Measurements from ENCODE around the gene CD300LG.

CD300LG gene

DNA sequence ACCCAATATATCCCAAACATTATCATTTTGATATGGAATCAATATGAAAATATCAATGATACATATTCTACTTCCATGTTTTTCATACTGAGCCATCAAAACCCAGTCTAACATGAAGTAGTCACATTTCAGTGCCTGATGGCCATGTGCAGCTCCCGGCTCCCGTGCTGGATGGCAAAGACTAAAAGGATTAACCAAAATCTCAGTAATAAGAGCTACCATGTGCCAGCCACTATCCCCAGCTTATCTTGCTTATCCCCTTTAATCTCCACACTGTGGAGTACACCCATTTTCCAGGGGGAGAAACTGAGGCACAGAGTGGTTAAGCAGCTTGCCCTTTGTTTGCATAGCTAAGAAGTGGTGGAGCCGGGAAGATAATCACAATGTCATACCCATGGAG is 9.2 kb downstream of the CD300LG start:
- Histone ChIP-seq H2AFZ (ENCODE audit: low read length) (no peak overlapping the region), H4K8ac (ENCODE audit: low read depth, low read length) (no peak overlapping the region), H3K27ac (replicated peaks; ENCODE audit: low read length) (no peak overlapping the region), H3K4me2 (ENCODE audit: insufficient read depth, low read length, poor library complexity, severe bottlenecking) (no peak overlapping the region), H3K18ac (ENCODE audit: low read length) (no peak overlapping the region), H2BK15ac (ENCODE audit: low read length) (no peak overlapping the region), H3K4me1 (ENCODE audit: control insufficient read depth in 2 of 2, insufficient read depth in 1 of 2, low read depth in 1 of 2, low read length in 2 of 2) (peaks cover 4 to 9% of the 10 kb centered on the region in 2 donors), H3K9me3 (replicated peaks in 1 of 2; ENCODE audit: control insufficient read depth in 2 of 2, insufficient read depth in 1 of 2, low read depth in 1 of 2, low read length in 2 of 2) (no peaks in the 10 kb centered on the region), H2BK12ac (ENCODE audit: low read length) (no peak overlapping the region), H3K9ac (ENCODE audit: low read depth, low read length, poor library complexity) (no peak overlapping the region), H3K4me3 (ENCODE audit: low read length in 2 of 2) (no peak overlapping the region), H3K23ac (ENCODE audit: low read depth, low read length, poor library complexity) (no peak overlapping the region), H2BK5ac (ENCODE audit: low read length) (no peak overlapping the region), H2AK5ac (ENCODE audit: low read depth, low read length) (no peak overlapping the region), H3K27me3 (ENCODE audit: control insufficient read depth in 3 of 3, insufficient read depth in 3 of 3, low read depth in 1 of 3, low read length in 3 of 3) (peaks cover 0 to 58% (median 0%) of the 10 kb centered on the region in 3 experiments), H3K14ac (ENCODE audit: low read length) (no peak overlapping the region), H3K36me3 (replicated peaks in 1 of 2; ENCODE audit: control insufficient read depth in 2 of 2, insufficient read depth in 2 of 2, low read length in 2 of 2) (no peaks in the 10 kb centered on the region), H2BK120ac (ENCODE audit: low read depth, low read length) (no peak overlapping the region), H3K4ac (ENCODE audit: low read length) (no peak overlapping the region), H3K79me1 (ENCODE audit: low read depth, low read length) (no peaks in the 10 kb centered on the region), H4K91ac (ENCODE audit: low read depth, low read length, poor library complexity) (no peak overlapping the region)
- no peak for DNase-seq (ENCODE audit: low spot score)
- WGBS, 2 donors (ENCODE audit: extremely low coverage in 2 of 2, insufficient read length in 2 of 2, insufficient replicate concordance in 1 of 2) = no CpG with 5 or more reads among the region's 3 CpGs

DNA sequence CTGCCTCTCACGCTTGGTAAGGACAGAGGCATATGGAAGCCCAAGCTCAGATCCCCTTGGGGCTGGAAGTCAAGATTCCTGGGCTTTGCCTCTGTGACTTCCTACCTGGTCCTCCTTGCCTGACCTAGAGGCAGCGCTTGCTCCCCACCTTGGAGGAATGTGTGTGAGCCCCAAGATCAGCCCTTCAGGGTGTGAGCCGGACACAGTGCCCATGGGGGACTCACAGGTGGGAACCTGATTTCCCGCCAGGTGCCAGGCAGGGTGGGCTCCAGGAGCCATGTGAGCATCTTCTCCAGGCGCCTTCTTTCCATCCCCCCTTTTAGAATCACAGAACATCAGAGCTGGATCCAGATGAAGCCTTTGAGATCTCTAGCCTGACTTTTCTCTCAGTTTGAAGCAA is 10.2 kb downstream of the CD300LG start:
- Histone ChIP-seq H2BK120ac (ENCODE audit: low read depth, low read length) (no peak overlapping the region), H3K18ac (ENCODE audit: low read length) (no peak overlapping the region), H3K79me1 (ENCODE audit: low read depth, low read length) (no peaks in the 10 kb centered on the region), H4K91ac (ENCODE audit: low read depth, low read length, poor library complexity) (no peak overlapping the region), H2BK15ac (ENCODE audit: low read length) (no peak overlapping the region), H4K8ac (ENCODE audit: low read depth, low read length) (no peak overlapping the region), H3K4me1 (ENCODE audit: control insufficient read depth in 2 of 2, insufficient read depth in 1 of 2, low read depth in 1 of 2, low read length in 2 of 2) (peaks cover 4 to 9% of the 10 kb centered on the region in 2 donors), H2AK5ac (ENCODE audit: low read depth, low read length) (peak overlapping the region; percentile 66), H3K9me3 (replicated peaks in 1 of 2; ENCODE audit: control insufficient read depth in 2 of 2, insufficient read depth in 1 of 2, low read depth in 1 of 2, low read length in 2 of 2) (no peaks in the 10 kb centered on the region), H3K4me3 (ENCODE audit: low read length in 2 of 2) (no peak overlapping the region), H3K23ac (ENCODE audit: low read depth, low read length, poor library complexity) (no peak overlapping the region), H3K36me3 (replicated peaks in 1 of 2; ENCODE audit: control insufficient read depth in 2 of 2, insufficient read depth in 2 of 2, low read length in 2 of 2) (no peaks in the 10 kb centered on the region), H3K9ac (ENCODE audit: low read depth, low read length, poor library complexity) (no peak overlapping the region), H3K4ac (ENCODE audit: low read length) (no peak overlapping the region), H3K4me2 (ENCODE audit: insufficient read depth, low read length, poor library complexity, severe bottlenecking) (no peak overlapping the region), H2AFZ (ENCODE audit: low read length) (no peak overlapping the region), H2BK12ac (ENCODE audit: low read length) (no peak overlapping the region), H3K14ac (ENCODE audit: low read length) (no peak overlapping the region), H3K27me3 (ENCODE audit: control insufficient read depth in 3 of 3, insufficient read depth in 3 of 3, low read depth in 1 of 3, low read length in 3 of 3) (peaks cover 0 to 64% (median 0%) of the 10 kb centered on the region in 3 experiments), H3K27ac (replicated peaks; ENCODE audit: low read length) (no peak overlapping the region), H2BK5ac (ENCODE audit: low read length) (no peak overlapping the region)
- no peak for DNase-seq (ENCODE audit: low spot score)
- no CpG with 5 or more reads among the region's 5 CpGs for WGBS, 2 donors (ENCODE audit: extremely low coverage in 2 of 2, insufficient read length in 2 of 2, insufficient replicate concordance in 1 of 2)

DNA sequence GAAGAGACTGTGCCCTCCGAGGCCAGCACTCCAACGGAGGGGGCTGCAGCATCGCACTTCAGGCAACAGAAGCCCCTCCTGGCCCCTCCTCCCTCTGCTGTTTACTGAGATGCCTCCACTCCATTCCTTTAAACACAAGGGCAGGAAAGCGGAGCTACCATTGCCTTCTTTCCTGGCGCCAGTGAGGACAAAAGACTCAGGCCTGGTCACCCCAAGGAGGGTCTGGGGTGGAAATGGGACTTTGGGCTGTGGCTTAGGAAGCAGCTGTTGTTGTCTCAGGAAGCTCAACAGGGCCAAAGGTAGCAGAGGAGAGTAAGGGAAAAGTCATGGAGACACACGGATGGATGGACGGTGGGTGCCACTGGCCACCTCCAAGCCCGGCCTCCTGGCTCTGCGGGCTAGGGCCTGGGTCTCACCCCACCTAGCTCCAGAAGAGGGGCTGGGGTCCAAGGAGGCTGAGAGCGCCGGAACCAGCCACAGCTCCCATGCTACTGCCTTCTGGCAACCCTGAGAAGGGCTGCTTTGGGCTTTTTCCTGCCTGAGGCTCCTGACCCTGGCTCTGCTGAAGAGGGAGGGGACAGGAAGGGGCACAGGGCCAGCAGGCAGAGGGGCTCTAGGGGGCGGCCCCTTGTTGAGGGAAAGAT is 11.1 kb downstream of the CD300LG start:
- Histone ChIP-seq H3K23ac (ENCODE audit: low read depth, low read length, poor library complexity) (peak overlapping the region; percentile 16), H2BK120ac (ENCODE audit: low read depth, low read length) (no peak overlapping the region), H3K27ac (replicated peaks; ENCODE audit: low read length) (no peak overlapping the region), H3K14ac (ENCODE audit: low read length) (peak overlapping the region; percentile 40), H3K9ac (ENCODE audit: low read depth, low read length, poor library complexity) (peak overlapping the region; percentile 25), H3K4me3 (ENCODE audit: low read length in 2 of 2) (no peak overlapping the region), H2BK15ac (ENCODE audit: low read length) (no peak overlapping the region), H3K4ac (ENCODE audit: low read length) (no peak overlapping the region), H3K36me3 (replicated peaks in 1 of 2; ENCODE audit: control insufficient read depth in 2 of 2, insufficient read depth in 2 of 2, low read length in 2 of 2) (no peaks in the 10 kb centered on the region), H3K79me1 (ENCODE audit: low read depth, low read length) (no peaks in the 10 kb centered on the region), H4K8ac (ENCODE audit: low read depth, low read length) (no peak overlapping the region), H2BK5ac (ENCODE audit: low read length) (peak overlapping the region; percentile 43), H2AK5ac (ENCODE audit: low read depth, low read length) (peak overlapping the region; percentile 45), H4K91ac (ENCODE audit: low read depth, low read length, poor library complexity) (peak overlapping the region; percentile 44), H2BK12ac (ENCODE audit: low read length) (no peak overlapping the region), H3K4me2 (ENCODE audit: insufficient read depth, low read length, poor library complexity, severe bottlenecking) (no peak overlapping the region), H3K9me3 (replicated peaks in 1 of 2; ENCODE audit: control insufficient read depth in 2 of 2, insufficient read depth in 1 of 2, low read depth in 1 of 2, low read length in 2 of 2) (no peaks in the 10 kb centered on the region), H3K18ac (ENCODE audit: low read length) (peak overlapping the region; percentile 70), H3K27me3 (ENCODE audit: control insufficient read depth in 3 of 3, insufficient read depth in 3 of 3, low read depth in 1 of 3, low read length in 3 of 3) (peaks cover 0 to 63% (median 0%) of the 10 kb centered on the region in 3 experiments), H2AFZ (ENCODE audit: low read length) (peak overlapping the region; percentile 68), H3K4me1 (ENCODE audit: control insufficient read depth in 2 of 2, insufficient read depth in 1 of 2, low read depth in 1 of 2, low read length in 2 of 2) (peaks cover 4 to 9% of the 10 kb centered on the region in 2 donors)
- no peak for DNase-seq (ENCODE audit: low spot score)
- no CpG with 5 or more reads among the region's 12 CpGs for WGBS, 2 donors (ENCODE audit: extremely low coverage in 2 of 2, insufficient read length in 2 of 2, insufficient replicate concordance in 1 of 2)

DNA sequence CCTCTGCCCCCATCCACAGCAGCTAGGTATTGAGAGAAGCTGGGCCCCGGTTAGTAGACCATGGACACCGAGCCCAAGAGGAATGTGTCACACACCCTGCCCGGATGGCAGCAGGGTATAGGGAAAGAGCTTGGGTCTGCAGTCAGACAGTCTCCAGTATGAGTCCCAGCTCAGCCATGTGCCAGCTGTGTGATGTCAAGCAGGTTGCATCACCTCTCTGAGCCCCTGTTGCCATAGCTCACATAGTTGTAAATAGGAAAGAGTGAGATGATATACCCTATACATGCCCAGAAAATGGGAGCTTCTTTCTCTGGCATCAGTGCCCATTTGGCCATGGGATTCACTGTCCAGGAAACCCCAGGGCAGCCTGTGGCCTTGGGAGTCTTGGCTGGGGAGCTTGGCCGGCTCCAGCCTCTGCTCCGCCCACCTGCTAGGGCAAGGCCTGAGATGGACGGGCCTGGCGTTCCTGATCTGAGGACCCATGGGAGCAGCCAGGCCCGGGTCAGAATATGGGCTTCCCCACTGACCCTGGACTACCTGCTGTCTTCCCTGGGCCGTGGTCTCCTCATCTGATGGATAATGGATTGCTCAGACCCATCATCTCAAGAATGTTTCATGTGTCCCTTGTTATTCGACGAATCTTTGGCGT is 13.2 kb downstream of the CD300LG start:
- no peak overlapping the region for H3K4me2 ChIP-seq (ENCODE audit: insufficient read depth, low read length, poor library complexity, severe bottlenecking)
- H2AK5ac ChIP-seq (ENCODE audit: low read depth, low read length) = peak overlapping the region; percentile 6
- no peak overlapping the region for H2BK120ac ChIP-seq (ENCODE audit: low read depth, low read length)
- H4K91ac ChIP-seq (ENCODE audit: low read depth, low read length, poor library complexity) = no peak overlapping the region
- no CpG with 5 or more reads among the region's 12 CpGs for WGBS, 2 donors (ENCODE audit: extremely low coverage in 2 of 2, insufficient read length in 2 of 2, insufficient replicate concordance in 1 of 2)
- H3K27ac ChIP-seq (replicated peaks; ENCODE audit: low read length) = no peak overlapping the region
- H3K4me1 ChIP-seq (ENCODE audit: control insufficient read depth in 2 of 2, insufficient read depth in 1 of 2, low read depth in 1 of 2, low read length in 2 of 2) = peaks cover 4 to 17% of the 10 kb centered on the region in 2 donors
- no peak overlapping the region for H3K14ac ChIP-seq (ENCODE audit: low read length)
- H3K9me3 ChIP-seq (replicated peaks in 1 of 2; ENCODE audit: control insufficient read depth in 2 of 2, insufficient read depth in 1 of 2, low read depth in 1 of 2, low read length in 2 of 2) = no peaks in the 10 kb centered on the region
- H3K9ac ChIP-seq (ENCODE audit: low read depth, low read length, poor library complexity) = no peak overlapping the region
- H2BK12ac ChIP-seq (ENCODE audit: low read length) = no peak overlapping the region
- no peak for DNase-seq (ENCODE audit: low spot score)
- H3K27me3 ChIP-seq (ENCODE audit: control insufficient read depth in 3 of 3, insufficient read depth in 3 of 3, low read depth in 1 of 3, low read length in 3 of 3) = peaks cover 0 to 48% (median 0%) of the 10 kb centered on the region in 3 experiments
- H3K4ac ChIP-seq (ENCODE audit: low read length) = no peak overlapping the region
- no peak overlapping the region for H2BK5ac ChIP-seq (ENCODE audit: low read length)
- no peak overlapping the region for H3K4me3 ChIP-seq (ENCODE audit: low read length in 2 of 2)
- peak overlapping the region; percentile 87 for H3K23ac ChIP-seq (ENCODE audit: low read depth, low read length, poor library complexity)
- H2BK15ac ChIP-seq (ENCODE audit: low read length) = no peak overlapping the region
- no peak overlapping the region for H3K18ac ChIP-seq (ENCODE audit: low read length)
- no peaks in the 10 kb centered on the region for H3K36me3 ChIP-seq (replicated peaks in 1 of 2; ENCODE audit: control insufficient read depth in 2 of 2, insufficient read depth in 2 of 2, low read length in 2 of 2)
- H3K79me1 ChIP-seq (ENCODE audit: low read depth, low read length) = no peaks in the 10 kb centered on the region
- H4K8ac ChIP-seq (ENCODE audit: low read depth, low read length) = no peak overlapping the region
- H2AFZ ChIP-seq (ENCODE audit: low read length) = no peak overlapping the region
